HCT116 (cell line): Measurements from ENCODE around the gene ABHD16B.

Source experiments
- EGR1 ChIP-seq: IDR thresholded peaks from 2 replicates; pipeline ENCODE4 v1.6.1; 2012; ENCODE audit warnings: low read depth
- EZH2 ChIP-seq: fragments of 200-600 bp; sonication (generic); IDR thresholded peaks from 2 replicates; pipeline ENCODE4 v1.6.1; 2017; ENCODE audit warnings: antibody characterized with exemption, mixed run types
- EZH2phosphoT487 ChIP-seq: fragments of 200-600 bp; IDR thresholded peaks from 2 replicates; pipeline ENCODE4 v1.6.1; 2018; ENCODE audit warnings: antibody characterized with exemption, borderline replicate concordance
- JUND ChIP-seq: IDR thresholded peaks from 2 replicates; pipeline ENCODE4 v1.6.1; 2012
- POLR2A ChIP-seq: IDR thresholded peaks from 2 replicates; pipeline ENCODE4 v1.7.0; 2011; ENCODE audit warnings: borderline replicate concordance; ENCODE audit not compliant: insufficient read depth, insufficient read length; ENCODE audit errors: extremely low read depth
- POLR2AphosphoS5 ChIP-seq: IDR thresholded peaks from 2 replicates; pipeline ENCODE4 v1.6.1; 2011; ENCODE audit warnings: mild to moderate bottlenecking, low read depth, low read length, moderate library complexity
- RAD21 ChIP-seq: IDR thresholded peaks from 2 replicates; pipeline ENCODE4 v1.6.1; 2012; ENCODE audit warnings: low read depth, mild to moderate bottlenecking
- SIN3A ChIP-seq: IDR thresholded peaks from 2 replicates; pipeline ENCODE4 v1.6.1; 2012; ENCODE audit warnings: low read depth
- SP1 ChIP-seq: IDR thresholded peaks from 2 replicates; pipeline ENCODE4 v1.6.1; 2012; ENCODE audit warnings: low read depth
- SRF ChIP-seq: IDR thresholded peaks from 2 replicates; pipeline ENCODE4 v1.6.1; 2012; ENCODE audit warnings: low read depth
- YY1 ChIP-seq: IDR thresholded peaks from 2 replicates; pipeline ENCODE4 v1.6.1; 2011; ENCODE audit warnings: low read length, low read depth, moderate library complexity, mild to moderate bottlenecking; ENCODE audit not compliant: insufficient replicate concordance; ENCODE audit errors: extremely low read depth
- TF ChIP-seq, protein P1 (sequence below), 3 experiments: fragments of 200-600 bp in 1 of 3; sonication (generic) in 1 of 3; IDR thresholded peaks in 2 of 3; conservative IDR thresholded peaks in 1 of 3; 2 replicates each; pipeline ENCODE4 v1.5.1; 2012 to 2017; ENCODE audit warnings: low read depth in 2 of 3, low read length in 2 of 3, antibody characterized with exemption in 1 of 3, borderline replicate concordance in 1 of 3, control low read depth in 1 of 3, mild to moderate bottlenecking in 1 of 3, mixed read lengths in 1 of 3, mixed run types in 1 of 3, moderate library complexity in 1 of 3; ENCODE audit not compliant: insufficient read depth in 1 of 3
- TF ChIP-seq, protein P2 (sequence below): IDR thresholded peaks from 2 replicates; pipeline ENCODE4 v1.6.1; 2012; ENCODE audit warnings: low read depth
- TF ChIP-seq, protein P3 (sequence below): IDR thresholded peaks from 2 replicates; pipeline ENCODE4 v1.6.1; 2012

DNA sequence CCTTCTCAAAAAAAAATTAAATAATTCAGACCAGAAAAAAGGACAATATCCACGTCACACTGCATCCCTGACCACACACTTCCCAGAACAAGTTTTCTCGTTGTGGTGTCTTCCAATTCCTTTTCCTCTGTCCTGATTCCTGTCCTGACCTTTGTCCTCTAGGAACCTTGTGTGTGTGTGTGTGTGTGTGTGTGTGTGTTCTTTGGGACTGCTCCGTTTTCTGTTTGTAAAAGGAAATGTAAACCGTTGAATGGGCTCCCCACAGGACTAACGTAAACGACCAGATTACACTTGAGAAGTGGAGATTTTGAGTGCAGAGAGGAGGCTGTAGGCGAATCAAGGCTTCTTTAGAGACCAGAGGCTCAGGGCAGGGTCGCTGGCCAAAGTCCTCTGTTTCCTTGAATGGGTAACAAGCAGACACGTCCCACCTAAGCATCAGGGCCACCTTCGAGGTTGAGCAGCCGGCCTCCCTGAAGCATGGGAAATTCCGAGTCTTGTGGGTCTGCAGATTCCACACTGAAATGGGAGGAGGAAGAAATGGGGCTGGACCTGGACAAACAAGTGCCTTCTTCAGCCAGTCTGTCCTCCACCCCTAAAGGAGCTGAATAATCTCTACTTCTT, 37.5 kb upstream of the ABHD16B start:
- TF ChIP-seq SRF (no peak), SIN3A (no peak), EGR1 (no peak), POLR2A (no peak), JUND (no peak), POLR2AphosphoS5 (no peak), EZH2 (no peak), RAD21 (no peak), SP1 (no peak), EZH2phosphoT487 (no peak), YY1 (no peak)
- TF ChIP-seq, protein P1, sequence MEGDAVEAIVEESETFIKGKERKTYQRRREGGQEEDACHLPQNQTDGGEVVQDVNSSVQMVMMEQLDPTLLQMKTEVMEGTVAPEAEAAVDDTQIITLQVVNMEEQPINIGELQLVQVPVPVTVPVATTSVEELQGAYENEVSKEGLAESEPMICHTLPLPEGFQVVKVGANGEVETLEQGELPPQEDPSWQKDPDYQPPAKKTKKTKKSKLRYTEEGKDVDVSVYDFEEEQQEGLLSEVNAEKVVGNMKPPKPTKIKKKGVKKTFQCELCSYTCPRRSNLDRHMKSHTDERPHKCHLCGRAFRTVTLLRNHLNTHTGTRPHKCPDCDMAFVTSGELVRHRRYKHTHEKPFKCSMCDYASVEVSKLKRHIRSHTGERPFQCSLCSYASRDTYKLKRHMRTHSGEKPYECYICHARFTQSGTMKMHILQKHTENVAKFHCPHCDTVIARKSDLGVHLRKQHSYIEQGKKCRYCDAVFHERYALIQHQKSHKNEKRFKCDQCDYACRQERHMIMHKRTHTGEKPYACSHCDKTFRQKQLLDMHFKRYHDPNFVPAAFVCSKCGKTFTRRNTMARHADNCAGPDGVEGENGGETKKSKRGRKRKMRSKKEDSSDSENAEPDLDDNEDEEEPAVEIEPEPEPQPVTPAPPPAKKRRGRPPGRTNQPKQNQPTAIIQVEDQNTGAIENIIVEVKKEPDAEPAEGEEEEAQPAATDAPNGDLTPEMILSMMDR (IDR thresholded peaks at IDR 0.05 in 2 of 3, conservative IDR thresholded peaks at IDR 0.05 in 1 of 3; ENCODE audit: borderline replicate concordance in 1 of 3, insufficient read depth in 1 of 3, low read depth in 2 of 3, low read length in 2 of 3): no peak
- TF ChIP-seq, protein P2, sequence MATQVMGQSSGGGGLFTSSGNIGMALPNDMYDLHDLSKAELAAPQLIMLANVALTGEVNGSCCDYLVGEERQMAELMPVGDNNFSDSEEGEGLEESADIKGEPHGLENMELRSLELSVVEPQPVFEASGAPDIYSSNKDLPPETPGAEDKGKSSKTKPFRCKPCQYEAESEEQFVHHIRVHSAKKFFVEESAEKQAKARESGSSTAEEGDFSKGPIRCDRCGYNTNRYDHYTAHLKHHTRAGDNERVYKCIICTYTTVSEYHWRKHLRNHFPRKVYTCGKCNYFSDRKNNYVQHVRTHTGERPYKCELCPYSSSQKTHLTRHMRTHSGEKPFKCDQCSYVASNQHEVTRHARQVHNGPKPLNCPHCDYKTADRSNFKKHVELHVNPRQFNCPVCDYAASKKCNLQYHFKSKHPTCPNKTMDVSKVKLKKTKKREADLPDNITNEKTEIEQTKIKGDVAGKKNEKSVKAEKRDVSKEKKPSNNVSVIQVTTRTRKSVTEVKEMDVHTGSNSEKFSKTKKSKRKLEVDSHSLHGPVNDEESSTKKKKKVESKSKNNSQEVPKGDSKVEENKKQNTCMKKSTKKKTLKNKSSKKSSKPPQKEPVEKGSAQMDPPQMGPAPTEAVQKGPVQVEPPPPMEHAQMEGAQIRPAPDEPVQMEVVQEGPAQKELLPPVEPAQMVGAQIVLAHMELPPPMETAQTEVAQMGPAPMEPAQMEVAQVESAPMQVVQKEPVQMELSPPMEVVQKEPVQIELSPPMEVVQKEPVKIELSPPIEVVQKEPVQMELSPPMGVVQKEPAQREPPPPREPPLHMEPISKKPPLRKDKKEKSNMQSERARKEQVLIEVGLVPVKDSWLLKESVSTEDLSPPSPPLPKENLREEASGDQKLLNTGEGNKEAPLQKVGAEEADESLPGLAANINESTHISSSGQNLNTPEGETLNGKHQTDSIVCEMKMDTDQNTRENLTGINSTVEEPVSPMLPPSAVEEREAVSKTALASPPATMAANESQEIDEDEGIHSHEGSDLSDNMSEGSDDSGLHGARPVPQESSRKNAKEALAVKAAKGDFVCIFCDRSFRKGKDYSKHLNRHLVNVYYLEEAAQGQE: no peak
- TF ChIP-seq, protein P3, sequence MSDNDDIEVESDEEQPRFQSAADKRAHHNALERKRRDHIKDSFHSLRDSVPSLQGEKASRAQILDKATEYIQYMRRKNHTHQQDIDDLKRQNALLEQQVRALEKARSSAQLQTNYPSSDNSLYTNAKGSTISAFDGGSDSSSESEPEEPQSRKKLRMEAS: no peak
